Upper lobe of left lung (tissue), 6 donors: ENCODE measurements around the gene ELP5. TPM values are rescaled to one million over a fixed set of nuclear protein-coding genes. Genes with fewer than 3 reads are reported as not detected.

ENCODE experiments used
- ATAC-seq, 2 donors: fragments of 200-7000 bp; cut with Tn5 transposase; one replicate each; pipeline ENCODE4 v1.9.1; 2022; ENCODE audit warnings: mild to moderate bottlenecking in 2 of 2, moderate library complexity in 2 of 2; ENCODE audit not compliant: low FRiP score in 2 of 2
- DNase-seq, 2 donors: peaks; one replicate each; pipeline ENCODE4 v3.0.0-alpha.2; 2019 to 2020
- H3K27ac ChIP-seq, 4 donors: fragments of 200-600 bp; sonication (generic); one replicate each; pipeline ENCODE4 v1.5.1; 2016 to 2019
- H3K27me3 ChIP-seq, 4 donors: fragments of 200-600 bp; sonication (generic); one replicate each; pipeline ENCODE4 v1.5.1; 2017 to 2019
- H3K36me3 ChIP-seq, 4 donors: fragments of 200-600 bp; sonication (generic); one replicate each; pipeline ENCODE4 v1.5.1; 2016 to 2019
- H3K4me1 ChIP-seq, 4 donors: fragments of 200-600 bp; sonication (generic); one replicate each; pipeline ENCODE4 v1.5.1; 2018 to 2019
- H3K4me3 ChIP-seq, 4 donors: fragments of 200-600 bp; sonication (generic); one replicate each; pipeline ENCODE4 v1.5.1; 2017 to 2019; ENCODE audit warnings: mild to moderate bottlenecking in 2 of 4, moderate library complexity in 1 of 4
- H3K9me3 ChIP-seq, 4 donors: fragments of 200-600 bp; sonication (generic); one replicate each; pipeline ENCODE4 v1.5.1; 2018 to 2019
- CTCF ChIP-seq, 6 experiments: fragments of 450-650 bp in 4 of 6; fragments of 200-600 bp in 2 of 6; sonication (generic) in 2 of 6; IDR thresholded peaks; one replicate each; pipeline ENCODE4 v1.5.1; 2016 to 2019; ENCODE audit warnings: antibody characterized with exemption in 6 of 6
- EP300 ChIP-seq, 4 donors: sonication (generic); formaldehyde crosslinking; IDR thresholded peaks; one replicate each; pipeline ENCODE4 v1.5.1; 2017; ENCODE audit warnings: antibody characterized with exemption in 4 of 4, control low read depth in 2 of 4
- POLR2A ChIP-seq, 4 donors: fragments of 450-650 bp; IDR thresholded peaks; one replicate each; pipeline ENCODE4 v1.5.1; 2016 to 2017; ENCODE audit warnings: antibody characterized with exemption in 4 of 4, mild to moderate bottlenecking in 2 of 4
- POLR2AphosphoS5 ChIP-seq, 2 donors: sonication (generic); formaldehyde crosslinking; IDR thresholded peaks; one replicate each; pipeline ENCODE4 v1.5.1; 2017; ENCODE audit warnings: antibody characterized with exemption in 2 of 2
- WGBS, 2 donors: methylation state at CpG; one replicate each; pipeline ENCODE4 v1.1.5; 2017 to 2018; 5-methylcytosine and 5-hydroxymethylcytosine counted together
- total RNA-seq, 6 donors: library from RNA; depleted of rRNA in 4 of 6; stranded (reverse); fragments of >200 nt in 4 of 6; gene quantifications; one replicate each; pipeline versions ENCODE4 v1.1.0 to v1.2.1, GENCODE V29; 2016 to 2021
- donor health status: DM: no; HTN: no; CAD: no; lungs with moderate emphysema.
- donor health status: DM: no; HTN: yes; CAD: no; lungs with severe emphysema.

ELP5 gene
- total RNA-seq, 6 donors from 2014 or later, result 5.2 to 36.3 (median 21.0) TPM

GRCh38 chr17:7285679-7286078, 33.7 kb downstream of the ELP5 start:
- peaks cover 19 to 24% (median 21%) of the 10 kb centered on the region in 4 donors for H3K4me1 ChIP-seq
- ATAC-seq (no peak), DNase-seq (peak in 1 of 2 donors; percentile 61)
- H3K27ac ChIP-seq, result no peak overlapping the region
- H3K27me3 ChIP-seq, result peaks cover 0 to 12% (median 4%) of the 10 kb centered on the region in 4 donors
- TF ChIP-seq CTCF (IDR thresholded peaks at IDR 0.05), result no peak
- TF ChIP-seq POLR2A (IDR thresholded peaks at IDR 0.05), result no peak
- TF ChIP-seq POLR2AphosphoS5 (IDR thresholded peaks at IDR 0.05), result no peak
- no peak for TF ChIP-seq EP300 (IDR thresholded peaks at IDR 0.05)
- WGBS, 2 donors, result 95 to 98% methylated on average over 8 to 12 of the region's 12 CpGs
- H3K4me3 ChIP-seq, result no peak overlapping the region
- H3K9me3 ChIP-seq, result no peaks in the 10 kb centered on the region
- H3K36me3 ChIP-seq, result no peaks in the 10 kb centered on the region

DNA sequence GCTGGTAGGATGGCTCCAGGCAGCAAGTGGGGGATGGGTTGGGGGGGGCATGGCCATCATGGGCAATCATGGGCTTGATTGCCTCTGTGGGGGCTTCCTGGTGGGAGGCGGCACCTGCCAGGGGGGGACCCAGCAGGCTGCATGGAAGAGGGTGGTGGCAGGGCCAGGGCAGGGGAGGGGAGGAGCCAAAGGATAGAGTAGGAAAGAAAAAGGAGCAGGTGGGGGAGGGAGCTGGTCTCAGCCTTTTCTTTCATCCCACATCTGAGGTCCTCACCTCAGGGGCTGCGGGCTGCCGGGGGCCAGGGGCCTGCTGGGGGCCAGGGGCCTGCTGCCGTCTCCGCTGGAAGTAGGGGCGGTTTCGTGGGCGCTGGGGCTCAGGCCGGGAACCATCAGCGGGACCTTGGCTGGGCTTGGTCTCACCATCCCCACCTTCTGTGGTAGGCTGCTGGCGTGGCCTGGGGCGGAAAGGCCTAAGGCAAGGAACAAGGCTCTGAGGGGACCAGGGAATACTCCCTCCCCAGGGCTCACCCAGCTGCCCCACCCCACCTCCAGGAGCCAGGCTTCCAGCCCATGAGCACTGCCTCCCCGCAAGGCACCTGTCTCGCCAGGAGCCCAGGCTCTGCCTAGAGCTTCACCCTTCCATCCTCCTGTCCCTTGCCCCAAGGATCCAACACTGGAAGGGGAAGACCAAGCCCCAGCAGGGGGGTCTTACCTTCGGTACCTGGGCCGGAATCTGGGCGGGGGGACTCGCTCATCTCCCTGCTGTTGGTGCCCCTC, 37.4 kb downstream of the ELP5 start:
- TF ChIP-seq POLR2A (IDR thresholded peaks at IDR 0.05) (no peak), CTCF (IDR thresholded peaks at IDR 0.05) (no peak), POLR2AphosphoS5 (IDR thresholded peaks at IDR 0.05) (no peak), EP300 (IDR thresholded peaks at IDR 0.05) (no peak)
- no peaks in the 10 kb centered on the region for H3K9me3 ChIP-seq
- peaks cover 8 to 10% (median 9%) of the 10 kb centered on the region in 4 donors for H3K4me1 ChIP-seq
- DNase-seq (peak in 1 of 2 donors; percentile 70), ATAC-seq (no peak)
- H3K4me3 ChIP-seq, result no peak overlapping the region
- no peaks in the 10 kb centered on the region for H3K36me3 ChIP-seq
- H3K27ac ChIP-seq, result no peak overlapping the region
- H3K27me3 ChIP-seq, result peaks cover 0 to 13% (median 9%) of the 10 kb centered on the region in 4 donors
- WGBS, 2 donors, result 86 to 92% methylated on average over 9 to 18 of the region's 18 CpGs

DNA sequence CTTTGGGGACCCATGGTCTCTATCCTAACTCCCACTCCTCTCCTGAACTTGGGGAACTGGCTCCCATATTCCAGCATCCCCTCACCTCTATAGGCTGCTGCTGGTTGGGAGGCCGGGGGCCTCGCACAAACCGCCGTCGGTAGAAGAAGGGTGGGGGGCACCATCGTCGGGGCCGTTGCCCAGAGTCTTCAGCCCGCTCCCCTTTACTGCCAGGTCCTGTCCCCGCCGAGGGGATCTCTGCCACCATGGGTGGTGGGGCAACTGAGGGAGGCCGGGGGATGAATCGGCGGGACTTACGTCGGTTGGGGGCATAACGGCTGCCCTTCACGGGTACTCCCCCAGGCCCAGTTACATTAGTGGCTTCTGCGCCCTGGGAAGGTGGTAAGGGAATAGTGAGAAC, 38.2 kb downstream of the ELP5 start:
- H3K27me3 ChIP-seq, result peaks cover 0 to 16% (median 15%) of the 10 kb centered on the region in 4 donors
- H3K9me3 ChIP-seq, result no peaks in the 10 kb centered on the region
- no peak overlapping the region for H3K27ac ChIP-seq
- H3K36me3 ChIP-seq, result no peaks in the 10 kb centered on the region
- H3K4me3 ChIP-seq, result no peak overlapping the region
- WGBS, 2 donors, result 93 to 94% methylated on average over 19 of the region's 19 CpGs
- ATAC-seq, result no peak
- TF ChIP-seq POLR2A (IDR thresholded peaks at IDR 0.05) (no peak), CTCF (IDR thresholded peaks at IDR 0.05) (no peak), EP300 (IDR thresholded peaks at IDR 0.05) (no peak), POLR2AphosphoS5 (IDR thresholded peaks at IDR 0.05) (no peak)
- peaks cover 15 to 17% (median 16%) of the 10 kb centered on the region in 4 donors for H3K4me1 ChIP-seq
- peak in 1 of 2 donors; percentile 58 for DNase-seq

DNA sequence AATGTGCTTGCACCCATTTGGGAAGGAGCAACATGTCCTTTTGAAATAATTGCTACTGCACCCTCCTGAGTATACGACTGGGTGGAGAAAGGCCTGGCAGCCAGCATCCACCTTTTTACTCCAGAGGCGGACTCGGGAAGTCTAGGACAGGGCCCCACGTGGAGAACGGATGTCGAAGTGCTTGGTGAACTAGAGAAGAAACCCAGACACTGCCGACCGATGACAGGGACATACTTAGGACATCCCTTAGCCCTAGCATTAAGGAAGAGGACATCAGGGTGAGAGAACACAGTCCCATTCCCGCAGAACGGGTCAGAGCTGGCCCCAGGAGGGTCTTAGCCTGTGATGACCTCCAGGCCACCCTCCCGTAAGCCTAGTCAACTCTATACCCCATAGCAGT, 38.7 kb downstream of the ELP5 start:
- Histone ChIP-seq H3K27me3 (peaks cover 0 to 16% (median 15%) of the 10 kb centered on the region in 4 donors), H3K4me3 (no peak overlapping the region), H3K9me3 (no peaks in the 10 kb centered on the region), H3K4me1 (peaks cover 15 to 22% (median 17%) of the 10 kb centered on the region in 4 donors), H3K36me3 (no peaks in the 10 kb centered on the region), H3K27ac (no peak overlapping the region)
- TF ChIP-seq EP300 (IDR thresholded peaks at IDR 0.05) (no peak), CTCF (IDR thresholded peaks at IDR 0.05) (no peak), POLR2A (IDR thresholded peaks at IDR 0.05) (no peak), POLR2AphosphoS5 (IDR thresholded peaks at IDR 0.05) (no peak)
- ATAC-seq (no peak), DNase-seq (no peak)
- 82 to 86% methylated on average over 11 of the region's 11 CpGs for WGBS, 2 donors
